ENCODE measurements around the gene RBM20.
A peak's percentile ranks its signal among the peaks of the same experiment; 100 is the strongest.
"Not testable (repeated sequence)": the region's sequence is repeated elsewhere in the genome, so short reads cannot be mapped to it uniquely, and the experiment has no call there.

The RBM20 gene

DNA sequence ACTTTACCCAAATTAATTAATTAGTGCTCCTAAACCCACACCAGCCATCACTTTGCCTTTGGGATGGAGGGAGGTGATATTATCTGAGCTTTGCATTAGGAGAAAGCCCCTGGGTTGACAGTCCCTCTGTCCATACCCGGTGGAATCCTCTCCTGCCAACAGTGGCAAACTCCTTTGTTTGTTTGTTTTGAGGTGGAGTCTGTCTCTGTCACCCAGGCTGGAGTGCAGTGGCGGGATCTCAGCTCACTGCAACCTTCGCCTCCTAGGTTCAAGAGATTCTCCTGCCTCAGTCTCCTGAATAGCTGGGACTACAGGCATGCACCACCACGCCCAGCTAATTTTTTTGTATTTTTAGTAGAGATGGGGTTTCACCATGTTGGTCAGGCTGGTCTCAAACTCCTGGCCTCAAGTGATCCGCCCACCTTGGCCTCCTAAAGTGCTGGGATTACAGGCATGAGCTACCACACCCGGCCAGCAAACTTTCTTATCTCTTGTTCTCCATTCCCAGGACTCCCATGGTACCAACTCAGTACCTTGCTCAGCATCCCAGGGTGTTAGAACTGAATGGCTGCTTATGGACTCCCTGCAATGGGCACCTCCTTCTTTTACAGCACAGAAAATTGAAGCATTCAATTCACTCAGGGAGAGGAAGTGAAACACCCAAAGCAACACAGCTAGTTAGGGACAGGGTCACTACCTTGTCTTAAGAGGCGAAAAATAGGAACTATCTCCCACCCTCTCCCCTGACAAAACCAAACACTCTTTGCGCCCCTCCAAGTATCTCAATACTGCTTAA, 223.1 kb downstream of the RBM20 start:
- H3K9me3 ChIP-seq (ENCODE audit: control insufficient read depth in 1 of 2, low read length in 2 of 2); H3K36me3 ChIP-seq (ENCODE audit: control insufficient read depth in 1 of 2, insufficient read depth in 2 of 2, low read length in 2 of 2); H3K4me3 ChIP-seq (ENCODE audit: low read depth in 1 of 2, low read length in 2 of 2); H3K27me3 ChIP-seq (ENCODE audit: low read depth, low read length): not testable (repeated sequence)
- Histone ChIP-seq H3K4me1 (ENCODE audit: control insufficient read depth in 1 of 2, insufficient read depth in 2 of 2, low read length in 2 of 2) (peaks cover 29 to 30% of the 10 kb centered on the region in 2 donors), H3K27ac (ENCODE audit: low read length) (peak overlapping the region; percentile 88)

- no peak overlapping the region for H3K4me3 ChIP-seq (ENCODE audit: low read depth in 1 of 2, low read length in 2 of 2)
- peaks cover 29 to 30% of the 10 kb centered on the region in 2 donors for H3K4me1 ChIP-seq (ENCODE audit: control insufficient read depth in 1 of 2, insufficient read depth in 2 of 2, low read length in 2 of 2)
- no peaks in the 10 kb centered on the region for H3K36me3 ChIP-seq (ENCODE audit: control insufficient read depth in 1 of 2, insufficient read depth in 2 of 2, low read length in 2 of 2)
- H3K9me3 ChIP-seq (ENCODE audit: control insufficient read depth in 1 of 2, low read length in 2 of 2), result no peaks in the 10 kb centered on the region
- H3K27me3 ChIP-seq (ENCODE audit: low read depth, low read length), result no peaks in the 10 kb centered on the region
- peak overlapping the region; percentile 1 for H3K27ac ChIP-seq (ENCODE audit: low read length)
Observed at GRCh38 chr10:110867807-110868465, 223.8 kb downstream of the RBM20 start.

DNA sequence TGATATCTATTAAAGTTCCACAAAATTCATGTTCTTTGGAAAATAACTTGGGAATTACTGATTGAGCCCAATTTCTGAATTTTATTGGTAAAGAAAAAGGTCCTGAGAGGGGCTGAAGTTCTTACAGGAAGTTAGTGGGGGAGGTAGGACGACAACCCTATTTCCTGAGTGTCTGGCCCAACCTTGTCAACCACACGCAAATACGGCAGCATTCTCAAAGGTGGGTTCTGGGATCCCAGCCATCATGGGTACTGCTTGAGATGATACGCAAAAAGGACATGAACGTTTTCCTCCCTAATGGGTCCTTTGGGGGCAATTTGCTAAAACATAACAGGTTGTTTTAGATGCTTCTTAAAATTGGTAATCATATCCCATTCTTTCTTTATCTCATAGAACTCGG, 224.8 kb downstream of the RBM20 start:
- H3K4me1 ChIP-seq (ENCODE audit: control insufficient read depth in 1 of 2, insufficient read depth in 2 of 2, low read length in 2 of 2), result peaks cover 25 to 30% of the 10 kb centered on the region in 2 donors
- H3K27me3 ChIP-seq (ENCODE audit: low read depth, low read length), result no peaks in the 10 kb centered on the region
- no peaks in the 10 kb centered on the region for H3K36me3 ChIP-seq (ENCODE audit: control insufficient read depth in 1 of 2, insufficient read depth in 2 of 2, low read length in 2 of 2)
- H3K4me3 ChIP-seq (ENCODE audit: low read depth in 1 of 2, low read length in 2 of 2), result no peak overlapping the region
- no peaks in the 10 kb centered on the region for H3K9me3 ChIP-seq (ENCODE audit: control insufficient read depth in 1 of 2, low read length in 2 of 2)
- H3K27ac ChIP-seq (ENCODE audit: low read length), result peak overlapping the region; percentile 28

DNA sequence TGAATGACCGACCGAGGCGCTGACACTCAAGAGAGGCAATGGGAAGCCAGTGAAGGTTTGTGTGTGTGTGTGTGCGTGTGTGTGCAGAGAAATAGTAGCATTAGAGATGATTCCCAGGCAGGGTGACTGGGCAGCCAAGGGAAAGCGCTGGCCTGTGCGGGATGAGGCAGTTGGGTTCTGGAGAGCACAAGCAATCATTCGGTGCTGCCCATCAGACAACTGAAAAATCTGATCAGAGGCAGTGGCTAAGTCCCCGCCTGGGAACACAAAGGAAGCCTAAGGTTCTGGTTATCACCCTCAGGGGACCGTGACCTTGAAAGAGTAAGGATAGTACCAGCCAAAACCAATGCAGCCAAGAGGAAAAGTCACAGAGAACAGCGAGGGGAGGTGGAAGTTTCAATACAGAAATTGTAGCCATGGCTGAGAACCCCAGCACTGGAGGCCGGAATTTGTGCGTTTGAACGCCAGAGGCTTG, 226.7 kb downstream of the RBM20 start:
- Histone ChIP-seq H3K4me3 (ENCODE audit: low read depth in 1 of 2, low read length in 2 of 2) (peak overlapping the region; percentile 71 to 94), H3K36me3 (ENCODE audit: control insufficient read depth in 1 of 2, insufficient read depth in 2 of 2, low read length in 2 of 2) (no peaks in the 10 kb centered on the region), H3K27me3 (ENCODE audit: low read depth, low read length) (no peaks in the 10 kb centered on the region), H3K9me3 (ENCODE audit: control insufficient read depth in 1 of 2, low read length in 2 of 2) (no peaks in the 10 kb centered on the region), H3K4me1 (ENCODE audit: control insufficient read depth in 1 of 2, insufficient read depth in 2 of 2, low read length in 2 of 2) (peaks cover 17 to 24% of the 10 kb centered on the region in 2 donors), H3K27ac (ENCODE audit: low read length) (peak overlapping the region; percentile 97)

DNA sequence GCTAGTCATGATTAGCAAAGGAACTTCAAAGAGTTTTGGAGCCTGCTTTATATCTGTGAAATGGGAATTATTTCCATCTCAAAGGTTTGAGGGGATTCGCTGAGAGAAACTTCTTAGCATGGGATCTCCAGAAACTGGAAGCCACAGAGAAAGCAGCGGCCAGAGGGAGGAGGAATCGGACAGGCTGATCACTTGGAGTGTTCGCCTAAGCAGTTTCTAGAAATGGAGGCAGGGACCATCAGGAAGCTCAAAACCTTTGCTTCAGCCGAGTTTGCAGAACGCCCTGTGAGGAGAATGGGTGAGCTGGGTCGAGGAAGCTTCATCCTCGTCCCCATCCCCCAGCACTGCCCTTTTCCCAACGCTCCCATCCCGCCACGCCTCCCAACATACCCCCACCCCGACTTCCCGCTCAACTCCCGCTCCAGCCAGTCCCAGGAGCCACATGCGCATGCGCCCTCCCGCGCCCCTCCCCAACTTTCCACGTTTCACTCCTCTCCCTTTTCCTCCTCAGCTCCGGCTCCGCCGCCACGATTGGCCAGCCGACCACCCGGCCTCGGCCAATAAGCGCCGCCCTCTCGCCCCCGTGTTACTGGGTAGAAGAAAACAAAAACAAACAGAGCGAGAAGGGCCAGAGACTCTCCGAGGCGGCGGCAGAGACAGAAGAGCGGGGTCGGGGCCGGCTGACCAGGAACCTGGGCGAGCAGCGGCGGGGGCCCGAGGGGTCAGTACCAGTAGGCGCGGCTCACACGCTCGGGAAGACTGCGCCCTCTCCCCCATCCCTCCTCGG, 227.4 kb downstream of the RBM20 start, which contains the start of gene PDCD4:
TSS of gene PDCD4 (plus strand) at position 631 of the 787 bp plus-strand sequence. CDS start 4,100 bp downstream, outside the sequence.
- Histone ChIP-seq H3K4me1 (ENCODE audit: control insufficient read depth in 1 of 2, insufficient read depth in 2 of 2, low read length in 2 of 2) (peaks cover 10 to 24% of the 10 kb centered on the region in 2 donors), H3K36me3 (ENCODE audit: control insufficient read depth in 1 of 2, insufficient read depth in 2 of 2, low read length in 2 of 2) (no peaks in the 10 kb centered on the region), H3K27ac (ENCODE audit: low read length) (peak within 1 kb of the TSS; percentile 97), H3K9me3 (ENCODE audit: control insufficient read depth in 1 of 2, low read length in 2 of 2) (no peaks in the 10 kb centered on the region), H3K4me3 (ENCODE audit: low read depth in 1 of 2, low read length in 2 of 2) (peak within 1 kb of the TSS; percentile 71 to 94), H3K27me3 (ENCODE audit: low read depth, low read length) (no peaks in the 10 kb centered on the region)

- Histone ChIP-seq H3K9me3 (ENCODE audit: control insufficient read depth in 1 of 2, low read length in 2 of 2) (no peaks in the 10 kb centered on the region), H3K4me3 (ENCODE audit: low read depth in 1 of 2, low read length in 2 of 2) (peak overlapping the region; percentile 71 to 94), H3K27ac (ENCODE audit: low read length) (peak overlapping the region; percentile 97), H3K27me3 (ENCODE audit: low read depth, low read length) (no peaks in the 10 kb centered on the region), H3K36me3 (ENCODE audit: control insufficient read depth in 1 of 2, insufficient read depth in 2 of 2, low read length in 2 of 2) (peaks cover 0 to 4% of the 10 kb centered on the region in 2 donors), H3K4me1 (ENCODE audit: control insufficient read depth in 1 of 2, insufficient read depth in 2 of 2, low read length in 2 of 2) (peaks cover 7 to 24% of the 10 kb centered on the region in 2 donors)
Observed at GRCh38 chr10:110872145-110872983, 228.2 kb downstream of the RBM20 start.

DNA sequence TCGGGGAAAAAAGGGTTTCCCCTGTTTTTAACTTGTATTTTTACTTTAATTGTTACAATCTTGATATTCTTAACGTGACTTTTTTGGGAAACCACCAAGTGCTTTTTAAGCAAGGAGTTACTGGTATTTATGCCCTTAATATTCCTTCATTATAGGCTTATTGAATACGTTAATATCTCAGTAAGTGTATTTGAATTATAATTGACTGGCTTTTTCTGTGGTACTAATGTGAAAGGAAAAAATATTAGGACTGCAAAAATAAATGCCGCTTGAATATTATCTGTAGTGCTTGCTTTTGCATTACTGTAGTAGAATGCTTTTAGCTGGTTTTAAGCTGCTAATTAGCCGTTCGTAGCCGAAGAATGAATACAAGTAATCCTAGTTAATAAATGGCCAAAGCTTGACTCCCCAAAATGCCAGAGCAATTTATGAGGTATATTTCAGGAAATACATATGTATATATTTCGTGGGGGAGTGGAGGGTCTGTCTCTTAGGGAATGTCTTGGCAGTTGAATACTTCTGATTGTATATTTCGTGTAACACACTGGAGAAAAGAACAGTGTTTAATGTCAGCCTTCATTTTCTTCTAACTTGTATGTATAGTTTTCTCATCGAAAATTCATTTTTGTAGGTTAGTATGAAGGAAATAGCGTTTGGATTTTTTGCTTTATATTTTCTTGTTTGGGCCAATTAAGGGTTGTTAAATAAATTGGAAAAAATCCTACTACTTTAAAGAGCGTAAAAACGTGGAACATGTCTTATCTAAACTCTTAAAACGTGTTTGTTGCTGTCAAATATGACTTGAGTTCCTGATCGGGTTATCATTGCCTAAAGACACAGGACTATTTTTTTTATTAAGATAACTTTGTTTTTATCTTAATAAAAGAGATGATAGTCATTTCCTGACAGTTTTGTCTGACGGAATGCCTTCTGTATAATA, 229.1 kb downstream of the RBM20 start:
- H3K27me3 ChIP-seq (ENCODE audit: low read depth, low read length), result no peaks in the 10 kb centered on the region
- peak overlapping the region; percentile 71 to 94 for H3K4me3 ChIP-seq (ENCODE audit: low read depth in 1 of 2, low read length in 2 of 2)
- peaks cover 4 to 7% of the 10 kb centered on the region in 2 donors for H3K36me3 ChIP-seq (ENCODE audit: control insufficient read depth in 1 of 2, insufficient read depth in 2 of 2, low read length in 2 of 2)
- H3K9me3 ChIP-seq (ENCODE audit: control insufficient read depth in 1 of 2, low read length in 2 of 2), result no peaks in the 10 kb centered on the region
- peaks cover 7 to 24% of the 10 kb centered on the region in 2 donors for H3K4me1 ChIP-seq (ENCODE audit: control insufficient read depth in 1 of 2, insufficient read depth in 2 of 2, low read length in 2 of 2)
- H3K27ac ChIP-seq (ENCODE audit: low read length), result peak overlapping the region; percentile 97

DNA sequence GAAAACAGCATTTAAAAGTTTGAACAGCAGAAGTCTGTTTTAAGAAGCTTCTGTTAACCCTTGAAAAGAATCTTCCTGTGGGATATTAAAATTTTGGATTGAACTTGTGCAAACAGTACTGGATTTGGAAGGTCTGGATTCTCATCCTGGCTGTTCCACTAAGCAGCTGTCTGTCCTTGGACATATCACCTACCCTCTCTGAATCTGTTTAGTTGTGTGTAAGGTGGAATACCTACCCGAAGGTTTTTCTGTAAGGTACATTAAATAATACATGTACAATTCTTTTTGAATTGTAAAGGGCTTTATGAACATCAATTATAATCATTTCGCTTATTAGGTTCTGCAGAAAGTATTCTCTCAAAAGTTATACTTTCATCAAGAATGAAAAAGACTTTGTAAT, 229.8 kb downstream of the RBM20 start:
- no peaks in the 10 kb centered on the region for H3K27me3 ChIP-seq (ENCODE audit: low read depth, low read length)
- H3K9me3 ChIP-seq (ENCODE audit: control insufficient read depth in 1 of 2, low read length in 2 of 2), result no peaks in the 10 kb centered on the region
- peaks cover 7 to 24% of the 10 kb centered on the region in 2 donors for H3K4me1 ChIP-seq (ENCODE audit: control insufficient read depth in 1 of 2, insufficient read depth in 2 of 2, low read length in 2 of 2)
- H3K27ac ChIP-seq (ENCODE audit: low read length), result peak overlapping the region; percentile 97
- H3K4me3 ChIP-seq (ENCODE audit: low read depth in 1 of 2, low read length in 2 of 2), result peak overlapping the region; percentile 71 to 94
- peaks cover 4 to 12% of the 10 kb centered on the region in 2 donors for H3K36me3 ChIP-seq (ENCODE audit: control insufficient read depth in 1 of 2, insufficient read depth in 2 of 2, low read length in 2 of 2)

GRCh38 chr10:110876000-110876399, 231.9 kb downstream of the RBM20 start:
- H3K9me3 ChIP-seq (ENCODE audit: control insufficient read depth in 1 of 2, low read length in 2 of 2), result no peaks in the 10 kb centered on the region
- peaks cover 6 to 19% of the 10 kb centered on the region in 2 donors for H3K4me1 ChIP-seq (ENCODE audit: control insufficient read depth in 1 of 2, insufficient read depth in 2 of 2, low read length in 2 of 2)
- H3K27me3 ChIP-seq (ENCODE audit: low read depth, low read length), result no peaks in the 10 kb centered on the region
- no peak overlapping the region for H3K4me3 ChIP-seq (ENCODE audit: low read depth in 1 of 2, low read length in 2 of 2)
- H3K27ac ChIP-seq (ENCODE audit: low read length), result no peak overlapping the region
- H3K36me3 ChIP-seq (ENCODE audit: control insufficient read depth in 1 of 2, insufficient read depth in 2 of 2, low read length in 2 of 2), result peaks cover 4 to 19% of the 10 kb centered on the region in 2 donors

DNA sequence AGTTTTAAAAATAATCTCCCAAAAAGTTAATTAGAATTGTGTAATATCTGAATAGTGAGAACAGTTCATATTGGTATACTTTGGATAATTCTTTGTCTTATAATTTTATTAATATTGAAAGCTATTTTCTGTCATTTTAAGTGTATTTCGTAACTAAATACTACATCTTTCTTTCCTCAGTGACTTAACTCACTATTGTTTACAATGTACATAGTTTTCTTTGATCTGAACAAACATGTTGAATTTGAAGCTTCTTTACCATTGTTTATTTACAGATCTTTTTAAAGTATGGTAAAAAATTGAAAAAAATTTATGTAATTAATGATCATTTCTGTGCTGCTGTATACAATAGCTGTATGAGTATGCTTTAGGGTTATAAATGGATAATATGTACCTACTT, 232.7 kb downstream of the RBM20 start:
- H3K9me3 ChIP-seq (ENCODE audit: control insufficient read depth in 1 of 2, low read length in 2 of 2), result no peaks in the 10 kb centered on the region
- H3K4me3 ChIP-seq (ENCODE audit: low read depth in 1 of 2, low read length in 2 of 2), result no peak overlapping the region
- no peaks in the 10 kb centered on the region for H3K27me3 ChIP-seq (ENCODE audit: low read depth, low read length)
- peaks cover 4 to 19% of the 10 kb centered on the region in 2 donors for H3K36me3 ChIP-seq (ENCODE audit: control insufficient read depth in 1 of 2, insufficient read depth in 2 of 2, low read length in 2 of 2)
- no peak overlapping the region for H3K27ac ChIP-seq (ENCODE audit: low read length)
- peaks cover 4 to 17% of the 10 kb centered on the region in 2 donors for H3K4me1 ChIP-seq (ENCODE audit: control insufficient read depth in 1 of 2, insufficient read depth in 2 of 2, low read length in 2 of 2)

Data from muscle layer of duodenum (tissue), 2 donors.